Fibroblast of the aortic adventitia (primary cell): ENCODE measurements around the gene KRT80. TPM values are rescaled to one million over a fixed set of nuclear protein-coding genes. Genes with fewer than 3 reads are reported as not detected.

Experiments
- DNase-seq: peaks from one replicate; pipeline ENCODE4 v3.0.0-alpha.2; 2010; ENCODE audit warnings: low read depth
- H3K4me3 ChIP-seq: 2 replicates; pipeline ENCODE4 v1.5.1; 2011; ENCODE audit warnings: low read depth, mild to moderate bottlenecking, control low read depth, low read length, moderate library complexity
- CTCF ChIP-seq: IDR thresholded peaks from 2 replicates; pipeline ENCODE4 v1.5.1; 2011; ENCODE audit warnings: mild to moderate bottlenecking, low read length, control low read depth, inconsistent platforms; ENCODE audit not compliant: insufficient read depth
- total RNA-seq: library from RNA; depleted of rRNA; stranded (reverse); fragments of >200 nt; gene quantifications from 2 replicates; pipeline ENCODE4 v1.2.3, GENCODE V29; 2012; ENCODE audit warnings: low replicate concordance

Gene KRT80
- total RNA-seq, 1 donor: 0.36 TPM

GRCh38 chr12:52232203-52232673 lies 40.4 kb upstream of the KRT80 start:
- no peak overlapping the region for H3K4me3 ChIP-seq
- TF ChIP-seq CTCF: no peak
- no peak for DNase-seq

GRCh38 chr12:52231305-52232202 lies 39.7 kb upstream of the KRT80 start:
- no peak for DNase-seq
- no peak for TF ChIP-seq CTCF

GRCh38 chr12:52230364-52231281 lies 38.8 kb upstream of the KRT80 start:
- no peak for TF ChIP-seq CTCF
- H3K4me3 ChIP-seq: no peak overlapping the region
- peak; percentile 90 for DNase-seq

More at GRCh38 chr12:52231305-52232202, 39.7 kb upstream of the KRT80 start:
- H3K4me3 ChIP-seq: no peak overlapping the region

- DNase-seq: no peak
- TF ChIP-seq CTCF: no peak
- H3K4me3 ChIP-seq: no peak overlapping the region
These were observed 38.1 kb upstream of the KRT80 start for GRCh38 chr12:52229836-52230343.

- DNase-seq: no peak
- H3K4me3 ChIP-seq: no peak overlapping the region
- TF ChIP-seq CTCF: no peak
These were observed 37.1 kb upstream of the KRT80 start for GRCh38 chr12:52228931-52229330.

- H3K4me3 ChIP-seq: no peak overlapping the region
- no peak for DNase-seq
- TF ChIP-seq CTCF: no peak
These were observed 36.6 kb upstream of the KRT80 start for GRCh38 chr12:52228366-52228765.
